CD1c-positive myeloid dendritic cell (primary cell): ENCODE measurements around the gene SCUBE1.

Source experiments
- DNase-seq: peaks from one replicate; pipeline ENCODE4 v3.0.0-alpha.2; 2016; ENCODE audit errors: extremely low spot score

Gene SCUBE1

DNA sequence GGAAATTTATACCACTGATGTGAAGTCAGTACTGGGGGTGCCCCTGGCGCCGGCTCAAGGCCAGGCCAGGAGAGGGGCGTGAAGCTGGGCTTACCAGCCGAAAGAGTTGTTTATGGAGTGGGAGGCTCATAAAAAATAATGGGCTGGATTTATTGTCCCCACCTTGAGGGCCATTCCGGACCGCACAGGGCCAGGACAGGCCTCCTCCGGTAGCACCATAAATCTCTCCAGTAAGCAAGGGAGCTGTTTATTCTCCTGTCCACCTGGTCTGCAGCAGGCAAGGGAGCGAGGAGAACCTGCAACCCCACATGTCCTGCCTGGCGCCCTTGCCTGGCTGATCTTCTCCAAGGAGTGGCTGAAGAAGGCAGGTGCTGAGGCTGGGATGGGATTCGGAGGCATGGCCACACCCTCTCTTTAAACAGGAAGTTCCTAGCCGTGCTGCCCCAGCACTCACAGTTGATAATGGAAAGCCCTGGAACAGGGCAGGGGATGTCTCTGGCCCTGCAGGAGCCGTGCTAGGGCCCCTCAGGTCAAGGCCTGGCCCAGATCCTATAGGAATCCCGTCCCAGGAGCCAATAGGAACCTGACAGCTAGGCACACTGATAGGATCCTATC lies 65.1 kb downstream of the SCUBE1 start:
- DNase-seq = peak; percentile 6

DNA sequence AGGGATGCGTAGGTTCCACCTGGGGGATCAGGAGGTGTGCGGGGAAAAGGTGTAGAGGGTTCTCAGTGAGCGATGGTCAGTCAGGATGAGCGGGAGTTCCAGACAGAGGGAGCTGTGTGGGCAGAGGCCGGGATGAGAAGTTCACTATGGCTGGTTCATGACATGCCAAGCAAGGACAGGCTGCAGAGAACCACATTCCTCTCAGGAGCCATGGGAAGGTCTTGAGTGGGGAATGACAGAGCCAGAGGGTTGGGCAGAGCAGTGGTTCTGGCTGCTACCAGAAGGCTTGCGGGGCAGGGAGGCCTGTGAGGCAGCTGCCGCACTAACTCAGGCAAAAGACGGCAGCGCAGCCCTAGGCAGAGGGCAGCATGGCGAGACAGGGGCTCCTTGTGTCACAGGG lies 66.1 kb downstream of the SCUBE1 start:
- DNase-seq = no peak

DNA sequence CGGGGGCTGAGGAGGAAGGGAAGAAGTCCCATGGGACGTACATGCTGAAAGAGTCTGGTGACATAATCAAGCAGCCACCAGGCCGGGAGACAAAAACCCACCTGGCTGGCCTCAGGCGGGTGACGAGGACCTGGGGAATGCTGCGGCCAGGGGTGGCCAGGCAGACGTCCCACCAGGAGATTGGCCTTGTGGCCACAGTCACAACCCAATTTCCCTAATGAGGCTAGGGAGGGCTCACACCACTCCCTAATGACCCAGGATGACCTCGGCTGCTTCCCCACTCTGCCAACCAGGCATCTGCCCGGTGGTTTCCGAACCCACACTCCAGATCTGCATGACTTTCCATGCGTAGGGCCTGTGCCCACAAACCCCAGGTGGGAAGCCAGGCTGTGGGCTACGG lies 66.9 kb downstream of the SCUBE1 start:
- peak; percentile 11 for DNase-seq

DNA sequence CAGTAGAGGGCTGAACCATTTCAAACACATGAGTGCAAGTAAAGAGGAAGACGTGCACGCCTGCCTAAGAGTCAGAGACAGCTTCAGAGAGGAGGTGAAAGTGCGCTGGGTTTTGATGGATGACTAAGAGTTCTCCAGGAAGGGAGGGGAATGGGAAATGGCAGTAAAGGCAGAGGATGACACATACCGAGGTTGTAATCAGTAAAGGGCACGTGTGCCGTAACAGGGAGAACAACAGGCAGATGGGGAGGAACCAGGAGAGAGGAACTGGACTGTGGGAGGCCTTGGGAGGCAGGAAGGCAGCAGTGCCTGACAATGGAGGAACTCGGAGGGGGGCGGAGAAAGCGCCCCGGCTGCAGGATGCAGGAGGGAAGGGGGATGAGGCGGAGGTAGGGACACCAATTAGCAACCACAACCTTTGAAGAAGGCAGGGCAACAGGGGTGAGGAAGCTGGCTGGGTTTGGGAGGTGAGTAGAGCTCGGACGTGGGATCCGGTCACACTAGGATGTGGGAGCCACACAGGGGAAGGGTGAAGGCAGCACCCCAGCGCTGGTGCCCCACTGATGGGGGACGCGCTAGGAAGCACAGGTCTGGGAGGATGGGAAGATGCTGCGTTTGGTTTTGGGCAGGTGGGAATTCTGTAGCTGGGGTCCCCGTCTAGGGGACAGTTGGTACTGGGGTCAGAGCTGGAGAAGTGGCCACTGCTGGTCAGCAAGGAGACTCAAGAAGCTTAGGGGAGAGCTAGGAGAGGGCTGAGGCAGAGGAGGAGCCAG lies 67.4 kb downstream of the SCUBE1 start:
- DNase-seq = peak; percentile 84

DNA sequence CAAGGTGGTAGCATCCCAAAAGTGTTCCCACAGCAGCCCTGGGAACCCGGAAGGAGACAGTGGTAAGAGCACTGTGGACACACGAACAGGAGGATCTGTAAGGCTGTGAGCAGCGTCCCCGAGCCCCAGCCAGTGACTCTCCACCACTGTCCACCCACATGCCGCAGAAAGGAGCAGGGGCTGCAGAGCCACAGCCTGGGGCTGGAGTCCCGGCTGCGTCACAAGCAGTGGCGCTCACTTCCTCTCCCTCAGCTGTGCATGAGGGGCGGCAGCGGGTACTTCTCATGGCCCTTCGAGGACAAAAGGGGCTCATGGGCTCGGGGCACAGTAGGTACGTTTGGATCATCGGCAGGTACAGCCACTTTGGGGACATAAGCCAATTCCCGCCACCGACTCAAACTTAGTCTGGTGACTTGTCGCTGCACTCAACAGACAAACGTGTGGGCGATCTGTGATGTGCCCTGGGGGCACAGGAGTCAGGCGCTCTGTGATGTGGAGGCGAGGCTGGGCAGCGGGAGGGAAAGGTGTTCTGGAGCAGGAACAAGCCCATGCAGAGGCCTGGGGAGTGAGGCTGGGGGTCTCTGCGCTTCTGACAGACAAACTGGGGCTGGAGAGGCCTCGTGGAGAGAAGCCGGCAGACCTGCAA lies 68.5 kb downstream of the SCUBE1 start:
- DNase-seq = peak; percentile 51

DNA sequence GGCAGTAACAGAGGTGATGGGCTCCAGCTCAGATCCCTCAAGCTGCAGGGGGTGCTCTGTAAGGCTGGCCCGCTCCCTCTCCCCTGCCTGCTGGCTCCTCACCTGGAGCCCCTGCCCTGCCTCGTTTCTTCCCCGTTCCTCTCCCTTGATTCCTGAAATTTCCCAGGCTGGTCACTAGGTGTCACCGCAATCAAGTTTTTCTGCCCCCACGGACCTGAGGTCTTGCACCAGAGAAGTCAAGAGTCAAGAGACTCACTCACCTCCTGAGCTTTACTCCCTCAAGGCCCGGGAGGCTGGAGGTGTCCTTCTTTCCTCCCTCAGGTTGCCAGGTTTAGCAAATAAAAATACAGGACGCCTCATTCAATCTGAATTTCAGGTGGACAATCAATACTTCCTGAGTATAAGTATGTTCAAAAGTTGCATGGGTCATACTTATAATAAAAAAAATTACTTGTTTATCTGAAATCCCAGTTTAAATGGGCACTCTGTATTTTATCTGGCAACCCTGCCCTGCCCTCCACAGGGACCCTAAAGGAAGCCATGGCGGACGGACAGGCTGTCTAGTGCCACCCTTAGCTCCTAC lies 69.2 kb downstream of the SCUBE1 start:
- peak; percentile 69 for DNase-seq

DNA sequence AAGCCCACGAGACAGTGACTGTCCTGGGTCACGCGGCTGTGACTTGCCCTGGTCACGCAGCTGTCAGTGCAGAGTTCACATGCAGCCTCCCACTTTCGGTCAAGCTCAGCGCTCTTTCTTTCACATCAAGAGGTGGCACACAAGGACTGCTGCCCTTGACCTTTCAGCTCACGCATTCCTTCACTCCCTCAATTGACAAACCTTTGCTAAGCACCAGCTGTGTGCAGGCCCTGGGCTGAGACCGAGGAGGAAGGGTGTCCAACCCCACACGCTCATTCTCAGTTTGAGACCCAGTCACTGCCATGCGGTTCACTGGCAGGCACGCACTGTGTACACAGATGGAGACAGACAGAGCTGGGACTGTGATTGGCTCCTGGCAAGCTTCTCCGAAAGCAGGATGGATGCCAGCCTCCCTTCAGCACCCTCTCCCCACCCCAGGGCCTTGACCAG lies 70.3 kb downstream of the SCUBE1 start:
- DNase-seq = no peak

DNA sequence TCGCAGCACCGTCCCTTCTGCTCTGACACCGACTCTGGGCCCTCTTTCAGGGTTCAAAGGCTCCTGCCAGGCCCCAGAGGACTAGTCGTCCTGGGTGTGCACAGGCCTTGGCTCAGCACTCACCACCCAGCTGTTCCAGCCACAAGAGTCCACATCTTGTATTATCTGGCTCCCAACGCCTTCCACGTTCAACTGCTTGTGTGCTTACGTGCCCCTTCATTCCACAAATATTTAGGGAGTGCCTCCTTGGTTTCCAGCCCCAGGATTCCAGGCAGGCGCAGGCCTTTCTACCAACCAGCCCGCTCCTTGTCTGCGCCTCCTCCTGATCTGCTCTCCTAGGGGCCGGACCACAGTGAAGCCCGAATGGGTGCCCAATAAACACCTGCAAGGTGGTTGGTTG lies 70.9 kb downstream of the SCUBE1 start:
- DNase-seq = no peak

DNA sequence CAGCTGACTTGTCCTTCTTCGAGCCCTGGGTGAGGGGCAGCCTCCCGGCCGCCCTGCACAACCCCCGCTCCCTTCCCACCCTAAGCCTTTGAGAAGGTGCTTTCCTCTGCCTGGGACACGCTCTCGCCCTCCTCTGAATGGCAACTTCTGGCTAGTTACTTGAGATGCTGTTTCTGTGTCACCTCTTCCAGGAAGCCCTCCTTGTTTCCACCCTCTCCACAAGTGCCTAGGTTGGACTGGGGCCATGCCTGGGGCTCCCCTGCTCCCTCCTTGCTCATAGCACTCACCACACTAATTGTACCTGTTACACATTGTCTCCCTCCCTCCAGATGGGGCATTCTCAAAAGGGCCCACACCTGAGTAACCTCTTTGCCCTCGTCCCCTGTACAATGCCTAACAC lies 72.2 kb downstream of the SCUBE1 start:
- no peak for DNase-seq

DNA sequence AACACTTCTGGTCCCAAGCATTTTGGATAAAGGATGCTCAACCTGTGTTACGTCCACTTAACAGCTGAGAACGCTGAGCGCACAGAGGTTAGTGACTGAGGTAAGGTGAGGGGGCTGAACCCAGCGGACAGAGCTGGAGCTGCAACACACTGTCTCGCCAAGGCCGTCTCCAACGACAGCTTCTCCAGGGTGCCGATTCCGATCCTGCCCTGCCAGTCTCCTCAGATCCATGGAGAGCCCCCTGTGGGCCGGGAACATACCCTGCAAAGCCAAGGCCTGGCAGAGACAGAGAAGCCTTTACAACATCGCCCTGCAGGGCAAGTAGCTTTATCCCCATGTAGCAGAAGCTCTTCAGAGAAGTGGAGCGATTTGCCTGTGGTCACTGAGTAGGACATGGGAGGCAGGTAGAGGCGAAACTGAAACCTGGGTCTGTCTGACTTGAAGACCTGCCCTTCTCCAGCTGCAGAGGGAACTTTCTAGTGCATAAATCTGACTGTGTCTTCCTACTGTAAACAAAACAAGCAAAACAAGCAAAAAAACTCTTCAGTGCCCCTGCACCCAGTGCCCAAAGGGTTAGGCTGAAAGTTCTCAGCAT lies 72.8 kb downstream of the SCUBE1 start:
- DNase-seq = no peak

DNA sequence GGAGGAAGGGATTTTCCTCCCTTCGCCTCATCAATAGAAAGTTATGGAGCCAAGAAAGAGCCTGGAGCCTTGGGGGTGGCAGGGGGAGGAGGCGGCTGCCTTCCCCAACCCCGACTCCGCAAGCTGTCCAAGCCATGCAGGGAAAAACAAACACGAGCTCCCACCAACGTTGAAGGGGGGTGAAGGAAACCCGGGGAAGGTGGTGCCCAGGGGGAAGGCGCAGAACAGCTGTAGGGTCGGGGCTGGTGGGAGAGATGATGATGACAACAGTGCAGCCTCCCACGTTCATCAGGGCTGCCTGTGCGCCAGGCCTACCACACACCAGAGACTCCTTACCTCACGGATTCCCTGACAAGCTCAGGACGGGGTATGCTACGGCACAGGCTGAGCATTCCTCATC lies 73.5 kb downstream of the SCUBE1 start:
- no peak for DNase-seq

DNA sequence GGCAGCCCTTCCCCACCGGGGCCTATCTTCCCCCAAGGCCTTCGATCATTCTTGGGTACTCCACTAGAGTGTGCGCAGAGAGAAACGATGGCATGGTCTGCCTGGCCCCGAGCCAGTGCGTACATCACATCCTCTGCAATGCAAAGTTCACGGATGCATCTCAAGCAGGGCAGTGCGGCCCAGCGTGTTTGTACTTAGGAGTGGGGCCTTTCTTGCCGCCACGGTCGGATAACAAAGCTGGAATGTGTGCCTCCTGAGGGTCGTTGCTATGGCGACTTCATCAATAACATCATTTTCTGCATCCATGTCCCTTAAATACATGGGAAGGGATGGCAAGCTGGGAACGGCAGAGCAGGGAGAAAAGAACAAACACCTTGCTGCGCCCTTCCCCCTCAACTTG lies 73.9 kb downstream of the SCUBE1 start:
- DNase-seq = no peak

DNA sequence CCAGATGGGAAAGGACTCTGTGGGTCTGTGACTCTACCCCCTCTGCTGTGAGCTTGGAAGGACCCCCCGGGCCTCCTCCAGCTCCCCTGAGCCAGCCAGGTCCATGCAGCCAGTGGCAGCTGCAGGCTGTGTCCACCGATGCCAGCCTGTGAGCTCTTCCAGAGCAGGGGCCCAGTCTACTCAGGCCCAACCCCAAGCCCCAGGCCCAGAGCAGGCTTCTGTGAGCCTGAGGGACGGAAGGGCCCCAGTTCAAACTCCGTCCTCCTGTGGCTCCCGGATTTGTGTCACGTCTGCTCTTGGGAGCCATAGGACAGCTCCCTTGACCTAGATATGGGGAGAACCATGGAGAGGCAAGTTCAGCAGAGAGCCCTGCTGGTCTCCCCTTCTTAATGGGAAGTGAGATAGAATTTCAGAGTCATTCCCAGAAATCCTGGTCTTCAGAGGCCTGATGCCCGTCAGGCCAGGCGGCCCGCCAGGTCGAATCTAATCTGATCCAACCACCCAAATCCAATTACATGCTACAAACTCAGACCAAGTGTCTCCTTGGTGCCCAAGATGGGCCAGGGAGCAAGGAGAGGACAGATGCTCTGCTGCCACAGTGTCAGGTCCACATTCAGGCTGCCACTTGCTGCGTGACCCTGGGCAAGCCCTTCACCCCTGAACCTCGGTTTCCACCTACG lies 75.1 kb downstream of the SCUBE1 start:
- no peak for DNase-seq

DNA sequence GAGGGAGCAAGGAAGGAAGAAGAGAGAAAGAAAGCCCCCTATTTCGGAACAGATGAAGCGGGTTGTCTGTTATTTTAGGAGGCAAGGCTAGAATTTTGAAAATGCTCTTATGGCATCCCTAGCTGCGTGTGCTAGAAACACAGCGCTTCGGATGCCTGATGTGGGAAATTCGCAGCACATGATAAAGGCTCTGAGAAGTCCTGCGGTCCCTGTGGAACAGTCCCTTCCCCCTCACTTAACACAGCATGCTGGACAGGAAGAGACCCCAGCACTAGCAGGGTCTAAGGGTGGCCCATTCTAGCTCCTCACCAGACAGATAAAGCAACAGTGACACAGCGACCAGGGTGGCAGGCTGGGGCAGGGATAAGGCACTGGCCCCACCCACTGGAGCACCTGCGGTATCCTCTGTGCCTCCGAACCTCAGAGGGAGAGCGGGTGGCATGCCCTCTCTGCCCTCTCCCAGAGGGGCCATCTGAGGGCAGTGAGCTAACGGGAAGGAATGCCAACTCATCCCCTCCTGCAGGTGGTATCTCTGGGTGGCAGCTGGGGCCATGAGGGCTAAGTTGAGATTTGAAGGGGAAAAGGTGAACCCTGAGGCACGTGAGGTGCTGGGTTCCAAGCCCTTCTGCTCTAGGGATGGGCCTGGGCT lies 75.7 kb downstream of the SCUBE1 start:
- no peak for DNase-seq

DNA sequence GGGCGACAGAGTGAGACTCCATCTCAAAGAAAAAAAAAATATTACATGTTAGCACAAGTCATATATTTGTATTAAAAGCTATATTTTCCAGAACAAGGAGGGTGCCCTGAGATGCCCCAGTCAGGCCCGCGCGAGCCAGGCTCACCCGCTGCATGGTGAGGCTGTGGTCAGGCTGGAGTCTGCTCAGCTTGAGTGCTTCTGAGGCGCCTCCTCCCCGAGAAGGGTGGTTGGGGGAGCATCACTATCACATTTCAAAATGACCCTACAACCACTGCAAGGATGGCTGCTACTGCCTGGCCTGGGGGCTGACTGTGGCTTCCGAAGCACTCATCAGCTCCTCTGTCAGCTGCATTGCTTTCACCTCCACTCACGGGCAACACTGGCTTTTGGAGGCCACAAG lies 77.1 kb downstream of the SCUBE1 start:
- no peak for DNase-seq

DNA sequence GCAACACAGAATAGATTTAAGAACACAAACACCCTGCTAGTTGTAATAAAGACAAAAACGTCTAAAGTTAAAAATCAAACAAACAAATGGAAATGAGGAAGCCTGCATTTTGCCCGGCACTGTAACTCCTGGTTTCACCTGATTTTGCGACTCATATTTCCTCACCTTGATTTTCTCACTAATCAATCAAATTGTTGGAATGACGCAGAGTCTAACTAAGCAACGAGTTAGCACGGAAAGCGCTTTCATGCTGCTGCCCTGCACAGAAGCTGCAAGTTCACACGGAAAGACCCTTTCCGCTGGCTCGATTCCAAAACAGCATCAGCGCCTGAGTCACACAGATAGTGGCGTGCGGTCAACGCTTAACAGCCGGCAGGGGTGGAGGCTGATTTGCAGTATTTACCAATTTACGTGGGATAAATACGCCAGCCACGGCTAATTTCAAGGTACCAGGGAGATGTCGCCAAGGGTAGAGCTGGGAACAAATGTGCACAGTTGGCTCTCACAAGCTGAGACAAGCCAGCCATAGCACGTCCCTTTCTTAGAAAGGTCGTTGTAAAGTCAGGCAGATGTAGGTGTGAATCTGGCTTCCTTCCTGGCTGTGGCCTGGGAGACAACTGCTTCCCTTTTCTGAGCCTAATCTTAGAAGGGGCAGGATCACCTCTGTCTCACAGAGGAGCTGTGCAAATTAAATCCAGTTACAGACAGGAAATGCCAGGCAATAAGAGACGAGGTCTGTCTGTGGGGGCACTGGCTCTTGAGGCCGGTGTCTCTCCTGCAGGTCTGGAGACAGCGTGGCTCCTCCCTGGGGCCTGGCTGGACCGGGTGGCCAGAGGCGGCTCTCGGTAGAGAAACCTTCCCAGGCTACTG lies 79.3 kb downstream of the SCUBE1 start:
- peak; percentile 88 for DNase-seq

DNA sequence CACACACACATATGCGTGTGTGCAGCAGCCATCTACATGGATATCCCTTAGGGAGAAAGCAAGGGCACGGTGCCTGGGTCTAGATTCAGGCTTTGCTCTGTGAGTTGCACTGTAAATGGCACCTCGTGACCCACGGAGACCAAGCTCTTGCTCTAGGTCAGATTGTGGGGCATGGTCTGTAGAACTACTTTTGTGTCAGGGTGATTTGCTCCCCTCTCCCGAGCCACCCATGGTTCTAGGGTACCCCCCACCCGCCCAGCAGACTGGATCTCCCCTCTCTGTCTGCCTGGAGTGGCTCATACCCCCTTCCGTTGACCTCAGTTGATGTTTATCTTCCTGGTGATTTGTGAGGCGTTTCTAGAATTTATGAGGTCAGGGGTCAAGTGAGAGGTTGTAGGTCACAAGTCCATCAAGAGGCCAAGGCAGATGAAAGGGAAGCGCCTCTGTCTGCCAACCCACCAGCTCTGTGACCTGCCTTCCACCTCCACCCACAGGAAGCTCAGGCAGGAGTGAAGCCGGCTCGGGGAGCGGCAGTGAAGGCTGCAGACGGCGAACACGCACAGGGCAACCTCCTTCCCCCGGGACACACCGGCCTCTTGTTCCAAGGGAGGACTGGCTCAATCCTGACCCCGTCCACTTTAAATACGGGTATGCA lies 80.1 kb downstream of the SCUBE1 start:
- peak; percentile 68 for DNase-seq

DNA sequence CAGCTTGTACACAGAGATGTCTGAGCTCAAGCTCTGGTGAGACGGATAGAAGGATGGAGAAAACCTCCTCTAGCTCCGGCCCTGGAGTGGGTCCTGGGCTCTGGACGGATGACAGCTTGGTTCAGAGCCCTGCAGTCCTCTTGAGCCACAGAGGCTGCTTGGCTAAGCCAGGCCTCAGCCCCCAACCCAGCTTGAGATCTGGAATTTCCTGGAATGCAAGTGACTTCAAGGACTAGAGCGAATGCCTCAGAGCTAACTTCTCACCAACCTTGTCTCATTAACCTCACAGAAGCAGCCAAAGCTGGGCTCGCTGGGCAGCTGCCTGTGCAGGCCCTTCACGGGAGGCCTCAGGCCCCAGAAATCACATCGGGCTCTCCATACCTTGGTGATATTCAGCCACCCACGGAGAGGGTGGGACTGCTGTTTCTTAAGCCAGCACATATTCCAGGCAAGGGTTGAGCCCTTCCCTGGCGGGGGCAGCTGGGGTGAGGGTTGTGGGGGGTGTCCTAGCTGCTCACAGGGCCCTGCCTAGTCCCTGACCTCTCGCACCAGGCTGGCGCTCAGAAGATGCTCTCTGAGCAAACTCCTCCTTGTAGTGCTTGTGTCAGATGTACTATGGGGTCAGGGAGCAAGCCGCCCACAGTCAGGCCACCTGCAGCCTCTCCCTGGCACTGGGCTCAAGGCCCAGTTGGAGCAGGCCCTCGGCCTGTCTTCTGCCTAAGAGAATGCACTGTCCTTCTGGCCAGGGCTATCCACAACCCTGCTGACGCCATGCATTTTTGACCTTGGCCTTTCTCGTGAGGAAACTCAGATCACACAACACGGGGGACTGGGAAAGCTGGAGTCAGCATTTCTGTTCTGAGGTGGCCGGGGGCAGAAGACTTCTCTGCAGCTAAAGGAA lies 82.6 kb downstream of the SCUBE1 start:
- DNase-seq = no peak

DNA sequence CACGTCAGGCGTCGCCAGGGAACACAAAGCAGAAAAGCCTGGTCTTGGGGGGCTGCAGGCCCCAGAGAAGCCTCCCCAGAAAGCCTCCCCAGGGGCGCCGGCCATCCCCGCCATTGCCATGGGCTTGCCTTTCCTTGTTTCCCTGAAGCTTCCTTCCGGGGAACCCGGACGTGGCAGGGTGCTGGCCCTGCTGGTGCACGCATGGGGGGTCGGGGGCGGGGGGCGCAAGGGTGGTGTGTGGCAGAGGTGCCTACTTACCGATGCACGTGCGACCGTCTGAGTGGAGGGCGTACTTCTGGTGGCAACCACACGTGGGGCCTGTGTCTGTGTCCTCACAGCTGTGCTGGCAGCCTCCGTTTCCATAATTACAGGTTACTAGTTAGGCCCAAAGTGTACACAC lies 85.2 kb downstream of the SCUBE1 start:
- DNase-seq = no peak
